LNCaP clone FGC (cell line): ENCODE measurements around the gene EHD2.
"Not testable (repeated sequence)": the region's sequence is repeated elsewhere in the genome, so short reads cannot be mapped to it uniquely, and the experiment has no call there.

Experiments used
- DNase-seq: peaks from one replicate; pipeline ENCODE4 v3.0.0-alpha.2; 2011; ENCODE audit warnings: low read depth
- H3K4me3 ChIP-seq: 2 replicates; pipeline ENCODE4 v1.5.1; 2011; ENCODE audit warnings: mild to moderate bottlenecking, low read depth, low read length, control low read depth
- CTCF ChIP-seq: IDR thresholded peaks from 2 replicates; pipeline ENCODE4 v1.5.1; 2012; ENCODE audit warnings: mild to moderate bottlenecking; ENCODE audit not compliant: control insufficient read depth, insufficient read depth; ENCODE audit errors: extremely low read depth

EHD2 gene

GRCh38 chr19:47726467-47726866, 13.2 kb downstream of the EHD2 start:
- DNase-seq = no peak
- no peak for TF ChIP-seq CTCF
- no peak overlapping the region for H3K4me3 ChIP-seq

- DNase-seq, H3K4me3 ChIP-seq: not testable (repeated sequence)
Measured at GRCh38 chr19:47728295-47728694, 15.1 kb downstream of the EHD2 start.

- H3K4me3 ChIP-seq = no peak overlapping the region
- no peak for DNase-seq
- TF ChIP-seq CTCF = no peak
Measured at GRCh38 chr19:47729468-47729798, 16.2 kb downstream of the EHD2 start.

GRCh38 chr19:47729799-47730520, 16.7 kb downstream of the EHD2 start:
- TF ChIP-seq CTCF = no peak
- H3K4me3 ChIP-seq = no peak overlapping the region
- no peak for DNase-seq

GRCh38 chr19:47730521-47730889, 17.3 kb downstream of the EHD2 start:
- no peak for DNase-seq
- H3K4me3 ChIP-seq = no peak overlapping the region
- TF ChIP-seq CTCF = no peak

GRCh38 chr19:47730910-47731309, 17.7 kb downstream of the EHD2 start:
- DNase-seq = no peak
- no peak overlapping the region for H3K4me3 ChIP-seq
- no peak for TF ChIP-seq CTCF

GRCh38 chr19:47735131-47735530, 21.9 kb downstream of the EHD2 start:
- no peak overlapping the region for H3K4me3 ChIP-seq
- no peak for DNase-seq
- TF ChIP-seq CTCF = no peak
